GM21390 (cell line): ENCODE data around the gene NR2E3.

Experiments used
- ATAC-seq: cut with Tn5 transposase; IDR thresholded peaks from one replicate; pipeline ENCODE4 v1.9.1; 2021; ENCODE audit not compliant: unreplicated experiment

Gene NR2E3

GRCh38 chr15:71790081-71790480 is 20.3 kb upstream of the NR2E3 start:
- ATAC-seq = no peak

GRCh38 chr15:71791975-71792374 is 18.4 kb upstream of the NR2E3 start:
- no peak for ATAC-seq

- no peak for ATAC-seq
These were observed 17.8 kb upstream of the NR2E3 start for GRCh38 chr15:71792521-71792920.

- no peak for ATAC-seq
These were observed 11.7 kb upstream of the NR2E3 start for GRCh38 chr15:71798641-71799040.

GRCh38 chr15:71800190-71800589 is 10.2 kb upstream of the NR2E3 start:
- ATAC-seq = no peak

GRCh38 chr15:71800835-71801745 is 9.3 kb upstream of the NR2E3 start:
- no peak for ATAC-seq

GRCh38 chr15:71801935-71802655 is 8.3 kb upstream of the NR2E3 start:
- no peak for ATAC-seq

- no peak for ATAC-seq
These were observed 7.6 kb upstream of the NR2E3 start for GRCh38 chr15:71802770-71803169.

GRCh38 chr15:71804226-71804625 is 6.1 kb upstream of the NR2E3 start:
- no peak for ATAC-seq

- no peak for ATAC-seq
These were observed 5.5 kb upstream of the NR2E3 start for GRCh38 chr15:71804695-71805470.

GRCh38 chr15:71806452-71806931 is 3.9 kb upstream of the NR2E3 start:
- no peak for ATAC-seq

GRCh38 chr15:71807125-71807629 is 3.2 kb upstream of the NR2E3 start:
- ATAC-seq = no peak

GRCh38 chr15:71807691-71808091 is 2.7 kb upstream of the NR2E3 start:
- ATAC-seq = no peak

GRCh38 chr15:71808311-71809020 is 1.9 kb upstream of the NR2E3 start:
- ATAC-seq = no peak

- ATAC-seq = no peak
These were observed 1.0 kb upstream of the NR2E3 start for GRCh38 chr15:71809346-71809745.

GRCh38 chr15:71811036-71811736 is 832 bp downstream of the NR2E3 start:
- no peak for ATAC-seq

GRCh38 chr15:71811752-71812735 is 1.7 kb downstream of the NR2E3 start:
- no peak for ATAC-seq

- ATAC-seq = no peak
These were observed 2.8 kb downstream of the NR2E3 start for GRCh38 chr15:71812966-71813722.
